Psoas muscle (tissue), 8 donors: Measurements from ENCODE around the gene CCDC192. TPM values are rescaled to one million over a fixed set of nuclear protein-coding genes. Genes with fewer than 3 reads are reported as not detected.

Source experiments
- ATAC-seq, 4 donors: fragments of 200-7000 bp; cut with Tn5 transposase; one replicate each; pipeline ENCODE4 v1.9.1; 2020; ENCODE audit warnings: moderate library complexity in 3 of 4, mild to moderate bottlenecking in 2 of 4
- DNase-seq, 2 donors: peaks; one replicate each; pipeline ENCODE4 v3.0.0-alpha.2; 2020
- H3K27ac ChIP-seq: fragments of 200-600 bp; one replicate; pipeline ENCODE4 v1.8.0; 2022
- H3K27me3 ChIP-seq, 3 donors: fragments of 200-600 bp in 1 of 3; one replicate each; pipeline versions ENCODE4 v1.6.1 to v1.8.0; 2013 to 2022; ENCODE audit warnings: low read length in 2 of 3, mild to moderate bottlenecking in 2 of 3, moderate library complexity in 1 of 3; ENCODE audit not compliant: insufficient read depth in 3 of 3
- H3K36me3 ChIP-seq, 2 donors: fragments of 200-600 bp in 1 of 2; one replicate each; pipeline versions ENCODE4 v1.6.1 to v1.8.0; 2013 to 2022; ENCODE audit warnings: low read depth in 1 of 2, mild to moderate bottlenecking in 1 of 2, moderate library complexity in 1 of 2; ENCODE audit not compliant: insufficient read depth in 1 of 2
- H3K4me1 ChIP-seq: fragments of 200-600 bp; one replicate; pipeline ENCODE4 v1.8.0; 2022
- H3K4me3 ChIP-seq: fragments of 200-600 bp; one replicate; pipeline ENCODE4 v1.8.0; 2022; ENCODE audit warnings: mild to moderate bottlenecking
- H3K9me3 ChIP-seq: fragments of 200-600 bp; one replicate; pipeline ENCODE4 v1.8.0; 2022
- WGBS, 3 donors: extraction: QIAGEN DNeasy Blood & Tissue Kit; methylation state at CpG; one replicate each; pipeline versions ENCODE4 v1.1.6 to v1.1.7; 2013; 5-methylcytosine and 5-hydroxymethylcytosine counted together
- intact Hi-C, 2 donors: fragments of 100-400 bp; cut with DNase I; formaldehyde crosslinking; loops; one replicate each; pipeline versions ENCODE4 v1.11.0 to v1.14.2; 2022
- polyA plus RNA-seq, 3 donors: library from polyadenylated mRNA; stranded (reverse); fragments of 200-250 nt; gene quantifications; one replicate each; pipeline ENCODE4 v1.2.3, GENCODE V29; 2013
- total RNA-seq, 4 donors: library from RNA; stranded (reverse); fragmentation: NEBNext Ultra II Directional in 2 of 4; extraction: Animal tissue kit (Norgen Biotek cat#: 25700) in 2 of 4; gene quantifications; one replicate each; pipeline versions ENCODE4 v1.2.1 to v1.2.4, GENCODE V29; 2021 to 2023
- TF ChIP-seq, protein P1 (sequence below): fragments of 200-600 bp; IDR thresholded peaks from one replicate; pipeline ENCODE4 v1.8.0; 2022; ENCODE audit warnings: antibody characterized with exemption
- donor health status: healthy with polysubstance abuse.
- donor health status: DM: no; HTN: no; CAD: no; lungs with moderate emphysema.
- donor health status: Bipolar disorder and iron deficiency.
- donor health status: healthy.
- donor health status: DM: yes; HTN: yes; CAD: no.
- donor health status: DM: no; HTN: no; CAD: no.
- donor health status: DM: no; HTN: no; CAD: no.
- donor health status: DM: yes; HTN: yes; CAD: no.

The CCDC192 gene
- total and polyA plus RNA-seq, 7 donors, result 0.12 to 1.2 (median 0.19) TPM; not detected in 4

DNA sequence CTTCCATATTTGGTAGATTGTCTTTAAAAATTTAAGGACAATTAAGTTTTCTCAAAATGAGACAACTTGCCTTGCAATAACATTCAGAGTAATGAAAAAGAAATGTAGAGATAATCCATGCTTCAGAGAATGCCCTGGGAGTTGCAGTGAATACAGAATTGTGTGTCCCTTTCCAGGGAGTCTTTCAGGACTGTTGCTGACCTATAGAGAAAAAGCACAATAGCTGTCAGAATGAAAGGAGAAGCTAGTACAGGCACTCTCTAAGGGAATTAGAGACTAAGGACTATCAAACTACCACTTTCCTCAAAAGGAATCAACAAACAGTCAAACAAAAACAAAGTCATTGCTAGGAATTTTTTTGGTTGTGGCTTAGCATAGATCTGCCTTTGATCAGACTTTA, 93.0 kb downstream of the CCDC192 start:
- no peak for DNase-seq
- Histone ChIP-seq H3K27me3 (no peaks in the 10 kb centered on the region), H3K36me3 (no peaks in the 10 kb centered on the region), H3K27ac (no peak overlapping the region), H3K4me3 (no peak overlapping the region), H3K9me3 (peaks cover 13% of the 10 kb centered on the region), H3K4me1 (no peaks in the 10 kb centered on the region)
- no peak for ATAC-seq
- intact Hi-C loops, result no loop called here
- TF ChIP-seq, protein P1, sequence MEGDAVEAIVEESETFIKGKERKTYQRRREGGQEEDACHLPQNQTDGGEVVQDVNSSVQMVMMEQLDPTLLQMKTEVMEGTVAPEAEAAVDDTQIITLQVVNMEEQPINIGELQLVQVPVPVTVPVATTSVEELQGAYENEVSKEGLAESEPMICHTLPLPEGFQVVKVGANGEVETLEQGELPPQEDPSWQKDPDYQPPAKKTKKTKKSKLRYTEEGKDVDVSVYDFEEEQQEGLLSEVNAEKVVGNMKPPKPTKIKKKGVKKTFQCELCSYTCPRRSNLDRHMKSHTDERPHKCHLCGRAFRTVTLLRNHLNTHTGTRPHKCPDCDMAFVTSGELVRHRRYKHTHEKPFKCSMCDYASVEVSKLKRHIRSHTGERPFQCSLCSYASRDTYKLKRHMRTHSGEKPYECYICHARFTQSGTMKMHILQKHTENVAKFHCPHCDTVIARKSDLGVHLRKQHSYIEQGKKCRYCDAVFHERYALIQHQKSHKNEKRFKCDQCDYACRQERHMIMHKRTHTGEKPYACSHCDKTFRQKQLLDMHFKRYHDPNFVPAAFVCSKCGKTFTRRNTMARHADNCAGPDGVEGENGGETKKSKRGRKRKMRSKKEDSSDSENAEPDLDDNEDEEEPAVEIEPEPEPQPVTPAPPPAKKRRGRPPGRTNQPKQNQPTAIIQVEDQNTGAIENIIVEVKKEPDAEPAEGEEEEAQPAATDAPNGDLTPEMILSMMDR, result no peak

DNA sequence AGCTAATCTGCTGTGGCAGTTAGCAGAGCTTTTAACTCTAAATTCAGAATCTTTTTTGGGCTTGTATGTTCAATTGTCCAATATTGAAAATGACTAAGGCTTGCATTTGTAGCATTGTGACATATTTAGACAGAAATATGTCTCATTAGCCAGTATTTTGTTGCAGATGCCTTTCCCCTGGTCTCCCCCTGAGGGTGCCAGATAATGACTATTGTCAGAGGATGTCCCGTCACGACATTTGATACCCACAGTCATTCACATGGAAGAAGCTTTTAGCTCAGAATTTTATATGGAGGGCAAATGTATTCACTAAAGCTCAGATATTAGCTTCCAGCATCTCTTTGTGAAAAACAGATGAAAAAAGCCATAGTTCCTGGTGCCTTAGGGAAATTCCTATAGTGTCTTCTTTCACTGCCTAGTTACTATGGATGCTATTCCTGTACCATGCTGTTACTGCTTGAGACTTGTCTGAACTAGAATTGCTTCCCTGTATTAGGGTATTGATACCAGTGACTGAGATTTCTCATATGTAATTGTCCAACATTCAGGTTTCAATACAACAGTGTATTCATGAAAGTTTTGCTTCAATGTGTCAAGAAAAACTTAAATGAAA, 96.2 kb downstream of the CCDC192 start:
- H3K27me3 ChIP-seq, result no peaks in the 10 kb centered on the region
- H3K9me3 ChIP-seq, result no peaks in the 10 kb centered on the region
- DNase-seq (no peak), ATAC-seq (no peak)
- no peak overlapping the region for H3K27ac ChIP-seq
- intact Hi-C loops, result no loop called here
- H3K4me3 ChIP-seq, result no peak overlapping the region
- H3K36me3 ChIP-seq, result no peaks in the 10 kb centered on the region
- no peaks in the 10 kb centered on the region for H3K4me1 ChIP-seq
- TF ChIP-seq, protein P1, result no peak
- 51 to 56% (median 56%) methylated on average over 2 of the region's 2 CpGs for WGBS, 3 donors

DNA sequence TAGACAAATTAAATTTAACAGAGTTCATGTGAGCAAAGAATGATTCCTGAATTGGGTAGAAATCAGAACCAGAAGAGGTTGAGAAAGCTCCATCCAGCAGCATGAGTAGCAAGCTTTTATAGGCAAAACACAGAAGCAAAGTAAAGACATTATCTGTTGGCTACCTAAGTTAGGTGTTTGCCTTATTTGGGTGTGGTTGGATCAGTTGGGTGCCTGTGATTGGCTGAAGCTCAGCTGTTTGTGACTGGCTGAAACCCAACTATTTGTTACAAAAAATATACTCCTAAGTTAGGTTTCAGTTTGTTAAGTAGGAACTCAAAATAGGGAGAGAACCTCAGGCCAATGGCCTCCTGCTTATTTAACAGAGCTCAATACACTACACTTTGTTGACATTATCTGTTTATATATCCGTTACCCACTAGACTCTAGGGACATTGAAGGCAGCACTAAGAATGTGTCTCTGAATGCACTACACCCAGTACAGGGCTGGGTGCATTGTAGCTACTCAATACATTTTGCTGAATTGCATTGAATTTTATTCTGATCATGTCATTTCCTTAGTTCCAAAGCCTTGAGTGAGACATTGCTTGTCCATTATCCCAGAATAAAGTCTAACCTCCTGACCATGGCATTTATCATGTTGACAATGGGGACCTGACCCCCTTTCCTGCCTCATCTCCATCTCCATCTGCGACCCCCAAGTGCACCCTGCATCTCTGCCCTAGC, 98.7 kb downstream of the CCDC192 start:
- no peaks in the 10 kb centered on the region for H3K4me1 ChIP-seq
- no peak for ATAC-seq
- no peak overlapping the region for H3K27ac ChIP-seq
- peak in 1 of 2 donors; percentile 33 for DNase-seq
- intact Hi-C loops, result no loop called here
- no peak overlapping the region for H3K4me3 ChIP-seq
- TF ChIP-seq, protein P1, result no peak
- 67 to 79% (median 68%) methylated on average over 2 of the region's 2 CpGs for WGBS, 3 donors
- no peaks in the 10 kb centered on the region for H3K27me3 ChIP-seq
- H3K9me3 ChIP-seq, result no peaks in the 10 kb centered on the region
- no peaks in the 10 kb centered on the region for H3K36me3 ChIP-seq

DNA sequence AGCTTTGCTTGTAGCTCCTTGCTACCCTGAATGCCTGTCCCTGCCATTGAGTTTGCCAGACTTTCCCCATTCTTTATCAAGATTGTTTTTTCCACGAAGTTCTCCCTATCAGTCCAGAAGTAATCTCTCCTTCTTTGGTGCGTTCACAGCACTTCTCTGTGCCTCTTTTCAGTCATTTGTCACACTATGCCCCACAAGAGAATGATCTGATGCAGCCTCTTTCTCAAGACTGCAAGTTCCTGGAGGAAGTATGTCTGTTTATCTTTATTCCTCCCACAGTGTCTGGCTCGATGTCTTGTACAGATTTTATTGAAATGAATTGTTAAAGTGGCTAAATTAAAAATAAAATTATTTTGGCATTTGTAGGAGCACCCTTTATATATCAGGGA, 99.3 kb downstream of the CCDC192 start:
- Histone ChIP-seq H3K36me3 (no peaks in the 10 kb centered on the region), H3K4me3 (no peak overlapping the region), H3K27ac (no peak overlapping the region), H3K9me3 (no peaks in the 10 kb centered on the region), H3K4me1 (no peaks in the 10 kb centered on the region), H3K27me3 (no peaks in the 10 kb centered on the region)
- ATAC-seq, result no peak
- no peak for DNase-seq
- WGBS, 3 donors, result 59 to 64% (median 62%) methylated on average over 3 of the region's 3 CpGs
- intact Hi-C loops, result no loop called here
- TF ChIP-seq, protein P1, result no peak
